HG03135 (cell line): ENCODE data around the gene APPL2.

Experiments used
- ATAC-seq: cut with Tn5 transposase; IDR thresholded peaks from one replicate; pipeline ENCODE4 v1.9.1; 2021; ENCODE audit warnings: mild to moderate bottlenecking, moderate library complexity; ENCODE audit not compliant: unreplicated experiment

Gene APPL2

DNA sequence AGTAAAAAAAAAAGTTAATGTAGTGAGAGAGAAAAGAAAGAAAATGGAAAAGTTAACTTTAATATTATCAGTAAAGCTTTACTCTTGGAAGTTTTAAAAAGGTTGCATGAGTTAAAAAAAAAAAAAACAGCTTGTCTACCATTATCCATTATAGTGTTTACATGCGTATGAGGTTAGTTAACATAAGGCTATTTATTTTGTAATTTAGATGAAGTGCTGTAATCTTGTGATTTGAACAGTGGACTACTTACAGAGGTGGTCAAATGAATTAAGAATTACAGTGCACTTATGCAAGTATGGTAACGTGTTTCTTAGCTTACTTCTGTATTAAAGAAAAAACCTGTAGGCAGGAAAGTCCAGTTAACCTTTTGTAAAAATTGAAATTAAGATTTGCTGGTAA is 97.7 kb downstream of the APPL2 start:
- ATAC-seq: no peak
